HG02588 (cell line): ENCODE data around the gene ROBO1.
"Not testable (repeated sequence)": the region's sequence is repeated elsewhere in the genome, so short reads cannot be mapped to it uniquely, and the experiment has no call there.

Experiments used
- ATAC-seq: cut with Tn5 transposase; IDR thresholded peaks from one replicate; pipeline ENCODE4 v1.9.1; 2021; ENCODE audit warnings: mild to moderate bottlenecking, moderate library complexity; ENCODE audit not compliant: unreplicated experiment

Gene ROBO1

DNA sequence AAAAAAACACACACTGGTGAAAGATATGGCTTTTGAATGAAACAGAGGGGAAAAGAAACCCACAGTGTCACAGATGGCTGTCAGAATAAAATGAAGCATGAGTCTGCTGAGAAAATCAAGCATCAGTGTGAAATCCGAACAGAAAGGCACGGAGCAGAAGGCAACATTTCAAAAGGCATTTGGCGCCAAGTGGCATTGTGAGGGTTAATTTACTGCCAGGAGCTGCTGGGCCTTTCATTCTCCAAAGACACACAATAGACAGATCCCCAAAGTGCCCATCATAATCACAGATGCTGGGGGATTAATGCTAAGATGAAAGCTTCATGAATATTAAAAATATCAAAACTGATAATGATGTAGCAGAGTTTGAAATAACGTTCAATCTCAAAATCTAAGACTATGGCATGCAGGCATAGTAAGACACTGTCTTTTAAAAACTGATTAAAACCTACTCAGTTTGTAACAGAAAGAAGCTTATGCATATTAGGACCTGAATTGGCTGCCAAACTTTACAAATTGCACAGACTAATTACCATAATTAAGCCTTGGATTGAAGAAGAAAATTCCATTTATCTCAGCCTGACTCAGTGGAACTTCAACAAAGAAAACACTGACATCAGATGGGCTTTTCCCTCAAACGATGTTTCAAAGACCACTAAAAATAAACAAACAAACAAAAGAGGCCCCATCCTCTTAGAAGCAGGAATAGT lies 589.2 kb downstream of the ROBO1 start:
- no peak for ATAC-seq

DNA sequence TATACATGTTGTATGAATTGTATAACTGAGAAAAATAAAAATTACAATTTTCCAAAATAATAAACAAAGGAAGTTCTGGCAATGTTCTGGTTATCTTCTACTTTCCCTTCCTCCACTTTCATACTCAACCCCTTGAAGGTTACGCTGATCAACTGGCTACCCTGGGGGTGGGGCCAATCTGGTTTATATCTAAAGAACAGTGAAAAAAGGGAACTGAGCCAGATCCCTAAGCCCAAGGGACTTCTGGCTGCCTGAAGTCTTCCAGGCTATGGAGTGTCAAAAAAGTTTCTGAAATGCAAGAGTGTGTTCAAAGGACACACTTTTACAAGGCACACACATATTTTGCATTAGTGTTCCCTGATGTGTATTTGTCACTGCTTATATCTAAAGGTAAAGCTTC lies 591.9 kb downstream of the ROBO1 start:
- no peak for ATAC-seq

GRCh38 chr3:79173259-79173658 lies 594.5 kb downstream of the ROBO1 start:
- ATAC-seq = not testable (repeated sequence)

- no peak for ATAC-seq
Observed at GRCh38 chr3:79172241-79172640, 595.6 kb downstream of the ROBO1 start.

- no peak for ATAC-seq
Observed at GRCh38 chr3:79170021-79170420, 597.8 kb downstream of the ROBO1 start.

DNA sequence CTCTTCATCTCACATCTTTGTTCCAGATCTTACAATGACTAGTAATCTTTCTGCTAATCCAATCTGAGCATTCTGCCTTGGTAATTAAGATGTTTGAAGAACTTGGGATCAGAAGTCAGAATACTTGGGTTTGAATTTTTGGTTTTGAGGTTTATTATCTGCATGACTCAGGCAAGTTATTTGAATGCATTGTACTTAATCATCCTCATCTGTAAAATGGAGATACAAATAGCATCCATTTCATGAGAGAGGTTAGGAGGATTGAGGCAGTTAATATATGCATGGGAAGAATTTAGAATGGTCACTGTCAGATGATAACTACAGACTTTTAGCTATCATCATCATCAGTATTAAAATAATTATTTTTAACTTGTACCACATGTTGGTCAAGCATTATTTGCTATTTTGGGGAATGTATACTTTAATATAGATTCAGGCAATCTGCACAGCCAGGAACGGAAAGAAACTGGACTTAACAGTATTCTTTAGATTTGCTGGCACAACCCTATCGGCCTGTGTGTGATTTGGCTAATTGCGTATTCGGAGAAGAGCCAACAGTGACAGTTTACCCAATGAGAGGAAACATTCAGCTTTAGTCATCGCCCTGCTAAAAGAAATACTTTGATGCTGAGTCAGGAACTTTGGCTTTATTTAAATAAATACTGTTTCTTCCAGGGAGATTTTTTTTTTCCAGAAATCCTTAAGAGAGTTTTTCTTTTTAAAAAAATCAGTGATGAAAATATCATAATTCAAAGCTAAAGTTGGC lies 600.0 kb downstream of the ROBO1 start:
- ATAC-seq = no peak

DNA sequence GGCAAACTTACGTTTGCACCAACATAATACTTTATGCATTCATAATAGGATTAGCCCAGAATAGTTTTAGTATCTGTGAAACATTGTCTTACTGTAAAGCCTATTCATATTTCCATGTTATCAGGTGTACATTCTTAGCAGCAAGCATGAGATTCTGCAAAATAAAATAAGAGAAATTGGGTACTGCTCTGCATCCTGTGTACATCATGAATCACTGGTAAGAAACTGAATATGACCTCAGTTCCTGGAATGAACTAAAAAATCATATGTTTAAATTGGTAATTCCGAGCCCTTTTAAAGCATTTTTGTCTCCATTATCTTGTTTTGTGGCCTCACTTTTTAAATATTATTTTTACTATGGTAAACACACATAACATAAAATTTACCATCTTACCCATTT lies 605.1 kb downstream of the ROBO1 start:
- ATAC-seq = no peak

DNA sequence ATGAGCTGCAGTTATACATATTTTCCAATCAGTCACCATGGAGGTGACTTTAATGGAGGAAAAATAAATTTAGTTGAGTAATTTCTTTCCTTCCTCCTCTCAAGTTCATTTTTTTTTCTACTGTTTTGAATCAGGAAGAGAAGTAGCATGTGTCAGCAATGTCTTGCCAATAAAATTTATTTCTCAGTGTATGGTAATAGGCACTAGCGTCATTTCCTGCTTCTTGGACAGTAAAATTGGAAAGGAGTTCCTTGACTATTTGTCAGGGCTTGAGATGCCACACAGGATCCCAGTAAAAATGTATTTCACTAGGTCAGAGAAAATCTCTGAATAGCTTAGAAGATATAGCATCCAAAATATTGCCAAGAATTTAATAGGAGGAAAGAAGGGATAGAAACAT lies 605.9 kb downstream of the ROBO1 start:
- ATAC-seq = no peak

DNA sequence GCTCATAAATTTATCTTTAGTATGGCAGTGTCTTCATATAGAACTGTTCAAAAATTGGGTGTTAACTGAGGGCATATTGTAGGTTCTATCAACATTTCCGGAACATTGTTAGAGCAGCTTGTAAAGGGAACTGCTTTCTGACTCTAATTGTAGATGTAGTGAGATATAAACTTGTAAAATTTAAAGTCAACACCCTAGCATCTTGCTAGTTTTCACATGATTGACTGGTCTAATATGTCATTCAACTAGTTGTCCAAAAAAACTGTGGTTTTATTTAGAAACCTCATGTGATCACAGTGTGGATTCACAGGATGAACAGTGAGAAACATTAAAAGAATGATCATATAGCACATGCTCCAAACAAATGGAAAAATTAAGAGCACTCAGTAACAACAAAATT lies 607.4 kb downstream of the ROBO1 start:
- no peak for ATAC-seq

GRCh38 chr3:79159736-79160135 lies 608.1 kb downstream of the ROBO1 start:
- no peak for ATAC-seq

DNA sequence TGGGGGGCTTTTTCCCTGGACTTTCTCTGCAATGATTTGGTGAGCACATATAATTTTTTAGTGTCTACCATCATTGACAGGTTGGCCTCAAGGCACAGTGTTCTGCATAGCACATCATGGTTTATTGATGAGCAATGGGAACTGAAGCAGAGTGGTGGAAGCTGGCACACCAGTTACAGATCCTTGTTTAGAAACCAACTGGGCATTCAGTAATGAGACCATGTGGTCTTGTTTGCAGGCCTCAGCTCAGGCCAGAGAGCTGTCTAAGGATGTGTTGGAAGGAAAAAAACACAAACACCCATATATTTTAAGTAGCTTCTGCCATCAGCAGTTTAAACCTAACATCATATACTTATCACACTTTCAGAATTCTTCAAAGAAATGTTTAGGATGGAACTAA lies 610.6 kb downstream of the ROBO1 start:
- no peak for ATAC-seq

DNA sequence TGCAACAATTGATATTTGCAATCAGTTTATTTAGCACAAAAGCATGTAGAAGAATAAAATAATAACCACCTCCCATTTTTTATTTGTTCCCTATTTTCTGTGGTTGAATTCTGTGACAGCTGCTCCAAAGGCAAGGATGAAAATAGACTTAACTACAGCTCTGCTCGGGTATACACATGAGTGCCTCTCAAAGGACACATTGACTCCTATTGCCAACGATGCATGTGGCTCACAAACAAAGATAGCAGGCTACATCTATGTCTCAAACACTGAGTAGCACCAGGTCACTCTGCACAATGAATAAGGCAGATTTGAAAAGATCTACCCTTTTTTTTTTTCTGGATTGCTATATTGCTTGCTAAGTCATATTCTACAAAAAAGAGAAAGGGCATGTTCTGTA lies 612.9 kb downstream of the ROBO1 start:
- no peak for ATAC-seq

DNA sequence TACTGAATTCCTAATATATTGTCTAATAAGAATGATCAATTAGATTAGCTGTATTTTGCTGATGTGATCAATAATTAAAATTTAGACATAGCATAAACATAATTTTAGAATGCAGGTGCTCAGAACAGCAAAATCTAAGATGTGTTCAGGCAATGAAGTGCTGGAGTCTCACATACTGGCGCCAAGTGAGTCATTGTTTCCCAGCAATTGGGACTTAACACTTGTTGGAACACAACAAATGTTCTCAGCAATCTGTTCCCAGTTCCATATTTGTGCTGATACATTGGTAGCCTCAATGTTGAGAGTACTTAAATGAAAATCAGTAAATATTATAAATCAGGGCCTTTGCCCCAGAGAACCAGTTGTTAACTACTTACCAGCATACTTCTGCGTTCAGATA lies 619.0 kb downstream of the ROBO1 start:
- ATAC-seq = no peak

DNA sequence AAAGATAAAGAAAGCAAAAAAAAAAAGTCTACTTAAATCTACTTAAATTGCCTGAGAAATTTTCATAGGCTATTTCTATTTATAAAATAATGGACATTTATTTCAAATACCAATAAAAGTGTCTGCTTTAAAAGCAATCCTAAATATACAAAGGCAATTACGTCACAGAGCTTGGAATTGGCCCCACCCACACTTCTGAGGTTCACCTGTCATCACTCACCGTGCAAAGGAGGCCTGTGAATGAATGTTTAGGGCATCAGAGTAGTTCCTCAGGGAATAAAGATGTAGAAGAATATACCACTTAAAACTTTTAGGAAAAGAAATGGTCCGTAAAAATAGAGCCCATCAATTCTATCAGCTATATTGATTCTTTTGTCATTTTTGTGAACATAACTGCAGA lies 621.8 kb downstream of the ROBO1 start:
- no peak for ATAC-seq

DNA sequence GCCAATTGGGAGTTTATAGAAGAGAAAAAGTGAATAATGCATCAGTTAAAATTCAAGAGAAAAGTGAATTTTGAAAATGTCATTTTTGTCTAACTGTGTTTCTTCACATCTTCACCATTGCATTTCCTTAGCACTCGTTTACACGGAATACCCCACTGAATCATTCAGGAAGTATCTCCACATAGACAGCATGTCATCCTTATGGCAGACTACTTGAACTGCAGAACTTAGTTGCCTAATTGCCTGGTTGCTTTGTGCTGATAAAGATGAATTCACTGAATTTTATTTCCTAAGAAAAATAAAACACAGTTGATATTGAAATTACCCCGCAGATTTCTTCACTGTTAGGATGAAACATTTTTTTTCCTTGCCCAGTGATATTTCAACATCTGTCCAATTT lies 627.1 kb downstream of the ROBO1 start:
- ATAC-seq = no peak

DNA sequence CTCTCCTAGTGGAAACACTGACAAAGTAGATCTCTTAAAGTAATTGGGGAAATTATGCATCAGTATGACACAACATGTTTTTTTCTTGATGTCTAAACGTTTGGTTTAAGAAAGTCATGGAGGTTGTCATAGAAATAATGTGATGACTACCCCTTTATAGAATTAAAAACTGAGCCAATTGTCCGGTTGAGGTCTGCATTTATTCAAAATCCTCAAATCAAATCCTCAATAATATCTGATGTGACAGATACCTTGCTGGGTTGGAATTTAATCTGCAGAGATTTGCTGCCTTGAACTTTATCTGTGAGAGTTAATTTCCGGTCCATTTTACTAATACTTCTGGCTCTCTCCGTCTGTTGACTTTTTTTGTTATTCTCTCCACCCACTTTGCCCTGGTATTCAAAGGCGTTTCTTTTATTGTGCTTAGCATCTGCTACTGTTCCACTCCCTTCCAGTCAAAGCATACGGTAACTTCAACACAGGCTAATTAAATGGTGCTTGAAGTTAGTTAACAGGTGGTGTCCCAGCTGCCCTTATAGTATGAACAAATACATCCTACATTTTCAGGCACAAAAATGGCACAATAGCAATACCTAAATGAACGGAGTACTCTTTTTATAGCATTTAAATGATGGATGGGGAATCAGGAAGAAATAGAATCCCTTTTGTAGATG lies 628.3 kb downstream of the ROBO1 start:
- no peak for ATAC-seq

DNA sequence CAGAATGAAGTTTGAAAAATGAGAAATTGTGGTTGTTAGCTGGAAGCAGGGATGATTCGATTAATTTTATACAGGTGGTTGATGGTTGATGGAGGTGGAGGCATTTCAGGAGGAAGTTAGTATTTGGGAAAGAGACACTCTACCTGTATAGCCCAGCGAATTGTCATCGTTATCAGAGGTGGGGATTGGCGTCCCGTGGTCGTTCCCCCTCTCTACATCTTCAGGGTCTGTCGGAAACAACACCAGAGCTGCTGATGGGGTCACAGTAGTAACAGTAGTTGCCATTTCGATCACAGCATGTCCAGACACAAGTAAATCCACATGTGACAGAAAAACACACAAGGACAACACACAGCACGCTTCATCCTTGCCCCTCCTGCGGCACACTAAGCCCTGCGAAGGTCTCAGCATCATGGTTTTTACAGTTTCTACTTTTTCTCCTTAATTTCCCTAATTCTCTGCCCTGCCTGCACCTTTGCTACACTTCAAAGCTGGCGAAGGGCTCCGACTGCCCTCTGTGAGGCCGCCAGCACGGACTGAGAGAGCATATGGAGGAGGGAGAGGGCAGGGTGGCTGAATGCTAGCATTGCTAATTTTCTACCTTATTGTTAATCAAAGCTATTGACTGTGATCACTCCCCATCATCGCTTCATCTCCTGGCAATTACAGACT lies 642.3 kb downstream of the ROBO1 start:
- ATAC-seq = no peak

DNA sequence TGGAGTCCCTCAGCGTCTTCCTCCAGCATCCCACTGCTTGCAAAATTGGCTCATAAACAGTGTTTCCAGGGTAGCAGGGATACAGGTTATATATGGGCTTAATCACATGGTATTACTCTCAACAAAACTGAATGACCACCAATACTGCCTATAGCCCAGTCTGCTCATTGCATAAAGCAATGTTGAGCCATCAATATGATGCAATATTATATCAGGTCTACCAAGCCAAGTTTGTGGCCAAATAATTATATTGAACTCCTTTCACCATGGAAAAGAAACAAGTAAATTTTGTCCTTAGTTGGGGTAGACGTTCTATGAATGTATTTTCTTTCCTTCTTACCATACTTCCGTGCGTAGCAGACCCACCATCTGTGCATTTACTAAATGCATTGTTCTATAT lies 652.3 kb downstream of the ROBO1 start:
- ATAC-seq = no peak

GRCh38 chr3:79113876-79114275 lies 653.9 kb downstream of the ROBO1 start:
- no peak for ATAC-seq

GRCh38 chr3:79111375-79112052 lies 656.3 kb downstream of the ROBO1 start:
- ATAC-seq = no peak

DNA sequence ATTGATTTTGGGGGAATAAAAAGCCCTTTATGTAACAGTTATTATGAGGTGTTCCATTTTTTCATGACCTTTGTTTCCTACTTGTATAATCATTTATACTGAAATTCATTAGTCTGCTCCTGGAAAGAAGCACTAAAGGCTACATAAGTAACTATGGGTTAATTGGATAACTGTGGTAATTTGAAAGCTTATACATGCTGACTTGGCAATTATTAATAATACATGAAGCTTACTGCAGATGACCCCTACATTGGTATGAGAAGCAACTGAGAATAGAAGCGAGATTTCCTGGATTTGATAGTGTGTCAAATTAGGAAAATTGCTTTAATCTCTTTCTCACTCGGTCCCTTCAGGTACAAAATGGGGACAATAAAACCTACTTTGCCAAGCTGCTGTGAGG lies 658.0 kb downstream of the ROBO1 start:
- ATAC-seq = no peak
